Measurements from ENCODE around the gene LCN12. TPM values are rescaled to one million over a fixed set of nuclear protein-coding genes. Genes with fewer than 3 reads are reported as not detected.
A peak's percentile ranks its signal among the peaks of the same experiment; 100 is the strongest.

LCN12 gene
- total RNA-seq, 4 donors from 2014 or later, result not detected

- Histone ChIP-seq H3K27ac (peak overlapping the region; percentile 90 to 98 (median 96)), H3K4me1 (peaks cover 17 to 51% (median 24%) of the 10 kb centered on the region in 3 donors), H3K27me3 (no peaks in the 10 kb centered on the region), H3K4me3 (peak overlapping the region; percentile 75 to 94 (median 87)), H3K36me3 (peaks cover 24 to 47% (median 31%) of the 10 kb centered on the region in 3 donors), H3K9me3 (no peaks in the 10 kb centered on the region)
- no peak for DNase-seq
- TF ChIP-seq CTCF (IDR thresholded peaks at IDR 0.05), result no peak
- no peak for TF ChIP-seq POLR2A (IDR thresholded peaks at IDR 0.05)
- intact Hi-C loops (cut with DNase I), result loop anchor here (5.0 to 10.0 kb wide), 2 partner anchors 84 to 89 kb away; partner anchors contain the start of genes ABCA2 and MAMDC4
- 0% methylated on average over 14 of the region's 61 CpGs; no CpG with 5 or more reads in 1 of the 2 donors for WGBS, 2 donors
These were observed 8.5 kb upstream of the LCN12 start for GRCh38 chr9:136943291-136944211.

GRCh38 chr9:136944212-136944518, 7.9 kb upstream of the LCN12 start:
- Histone ChIP-seq H3K27ac (peak overlapping the region; percentile 90 to 98 (median 96)), H3K9me3 (no peaks in the 10 kb centered on the region), H3K4me3 (peak overlapping the region; percentile 75 to 94 (median 87)), H3K36me3 (peaks cover 24 to 41% (median 31%) of the 10 kb centered on the region in 3 donors), H3K4me1 (peaks cover 21 to 57% (median 28%) of the 10 kb centered on the region in 3 donors), H3K27me3 (no peaks in the 10 kb centered on the region)
- intact Hi-C loops (cut with DNase I), result loop anchor here (5.0 to 10.0 kb wide), 2 partner anchors 83 to 89 kb away; partner anchors contain the start of genes ABCA2 and MAMDC4
- 0% methylated on average over 4 of the region's 45 CpGs; no CpG with 5 or more reads in 1 of the 2 donors for WGBS, 2 donors
- no peak for TF ChIP-seq CTCF (IDR thresholded peaks at IDR 0.05)
- TF ChIP-seq POLR2A (IDR thresholded peaks at IDR 0.05), result no peak
- no peak for DNase-seq

GRCh38 chr9:136944519-136945332, 7.3 kb upstream of the LCN12 start, which contains the start of the genes C8G and FBXW5:
TSS of gene C8G (plus strand) at chr9:136945243. CDS start at chr9:136945321, 78 bp downstream.
TSS of gene FBXW5 (minus strand) at chr9:136944738. CDS start at chr9:136944083, 655 bp downstream.
- intact Hi-C loops (cut with DNase I), result loop anchor here (5.0 to 10.0 kb wide), 2 partner anchors 83 to 90 kb away; partner anchors contain the start of genes ABCA2 and MAMDC4
- peaks cover 25 to 62% (median 33%) of the 10 kb centered on the region in 3 donors for H3K4me1 ChIP-seq
- peak within 1 kb of the TSS; percentile 90 to 98 (median 96) for H3K27ac ChIP-seq
- H3K9me3 ChIP-seq, result no peaks in the 10 kb centered on the region
- TF ChIP-seq POLR2A (IDR thresholded peaks at IDR 0.05), result peak in 3 of 4 donors; percentile 51 to 81 (median 74)
- peak; percentile 98 to 100 (median 100) for TF ChIP-seq CTCF (IDR thresholded peaks at IDR 0.05)
- no peaks in the 10 kb centered on the region for H3K27me3 ChIP-seq
- WGBS, 2 donors, result 11 to 26% methylated on average over 6 to 11 of the region's 74 CpGs
- H3K36me3 ChIP-seq, result peaks cover 24 to 35% (median 30%) of the 10 kb centered on the region in 3 donors
- peak within 1 kb of the TSS; percentile 75 to 94 (median 87) for H3K4me3 ChIP-seq
- peak; percentile 60 for DNase-seq

GRCh38 chr9:136945333-136946227, 6.5 kb upstream of the LCN12 start:
- Histone ChIP-seq H3K27me3 (no peaks in the 10 kb centered on the region), H3K4me3 (no peak overlapping the region), H3K27ac (no peak overlapping the region), H3K4me1 (peaks cover 30 to 68% (median 37%) of the 10 kb centered on the region in 3 donors), H3K9me3 (no peaks in the 10 kb centered on the region), H3K36me3 (peaks cover 20 to 26% (median 22%) of the 10 kb centered on the region in 3 donors)
- intact Hi-C loops (cut with DNase I), result loop anchor here (10.0 kb wide), 1 partner anchor 91 kb away; the partner anchor contains the start of gene MAMDC4
- TF ChIP-seq POLR2A (IDR thresholded peaks at IDR 0.05) (no peak), CTCF (IDR thresholded peaks at IDR 0.05) (no peak)
- no peak for DNase-seq
- WGBS, 2 donors, result 61 to 84% methylated on average over 6 to 8 of the region's 30 CpGs

All from esophagus squamous epithelium (tissue), 5 donors.